WTC11 (cell line): ENCODE data around the gene RAPGEF1. TPM values are rescaled to one million over a fixed set of nuclear protein-coding genes. Genes with fewer than 3 reads are reported as not detected.

ENCODE experiments used
- ATAC-seq: fragments of 200-7000 bp; cut with Tn5 transposase; 2 replicates; pipeline ENCODE4 v1.10.0; 2021; ENCODE audit warnings: mild to moderate bottlenecking, moderate library complexity
- CTCF ChIA-PET: fragments of 300-600 bp; sonication (Branson Sonifier 250); formaldehyde crosslinking; loops from one replicate; lab custom pipeline; 2021; ENCODE audit warnings: antibody characterized with exemption; lab: Charles Lee
- POLR2A ChIA-PET: fragments of 350-600 bp; sonication (Branson Sonifier 250); formaldehyde crosslinking; loops from one replicate; lab custom pipeline; 2021; ENCODE audit warnings: antibody characterized with exemption; lab: Charles Lee
- DNase-seq: peaks from one replicate; pipeline ENCODE4 v3.0.0; 2021; ENCODE audit warnings: low spot score
- H3K27ac Mint-ChIP-seq: 2 replicates; pipeline ENCODE4 v1.8.0; 2021; ENCODE audit warnings: mixed read lengths
- H3K27me3 Mint-ChIP-seq: 2 replicates; pipeline ENCODE4 v1.8.0; 2021; ENCODE audit warnings: low read depth, mild to moderate bottlenecking, moderate library complexity, mixed read lengths
- H3K36me3 Mint-ChIP-seq: 2 replicates; pipeline ENCODE4 v1.8.0; 2021; ENCODE audit warnings: mixed read lengths
- H3K4me1 Mint-ChIP-seq: 2 replicates; pipeline ENCODE4 v1.8.0; 2022; ENCODE audit warnings: mixed read lengths
- H3K4me3 Mint-ChIP-seq: 2 replicates; pipeline ENCODE4 v1.8.0; 2021; ENCODE audit warnings: mild to moderate bottlenecking, moderate library complexity, mixed read lengths
- H3K9me3 Mint-ChIP-seq: 2 replicates; pipeline ENCODE4 v1.8.0; 2021; ENCODE audit warnings: mixed read lengths
- FOXK1 ChIP-seq: sonication (generic); formaldehyde crosslinking; IDR thresholded peaks from 2 replicates; pipeline ENCODE4 v1.8.0; 2022; ENCODE audit warnings: mild to moderate bottlenecking, moderate library complexity, missing genetic modification reagents
- GTF2I ChIP-seq: fragments of 250-450 bp; sonication (Bioruptor Pico); conservative IDR thresholded peaks from 2 replicates; pipeline ENCODE4 v1.4.0; 2021; ENCODE audit warnings: mild to moderate bottlenecking
- HMGA2 ChIP-seq: fragments of 250-450 bp; sonication (Bioruptor Pico); IDR thresholded peaks from 2 replicates; pipeline ENCODE4 v1.4.0; 2021; ENCODE audit warnings: mild to moderate bottlenecking, moderate library complexity
- NR3C1 ChIP-seq: sonication (generic); formaldehyde crosslinking; conservative IDR thresholded peaks from 2 replicates; pipeline ENCODE4 v1.8.1; 2023; ENCODE audit warnings: low read depth, mild to moderate bottlenecking, missing genetic modification reagents
- TEAD1 ChIP-seq: sonication (generic); formaldehyde crosslinking; IDR thresholded peaks from 2 replicates; pipeline ENCODE4 v1.8.0; 2022; ENCODE audit warnings: mild to moderate bottlenecking, missing genetic modification reagents
- ZNF263 ChIP-seq: sonication (generic); formaldehyde crosslinking; IDR thresholded peaks from 2 replicates; pipeline ENCODE4 v1.8.1; 2022; ENCODE audit warnings: low read depth, mild to moderate bottlenecking, moderate library complexity, missing genetic modification reagents
- ZNF396 ChIP-seq: fragments of 250-450 bp; sonication (Bioruptor Pico); IDR thresholded peaks from 2 replicates; pipeline ENCODE4 v1.8.0; 2021; ENCODE audit warnings: mild to moderate bottlenecking, moderate library complexity, borderline replicate concordance
- total RNA-seq: library from RNA; stranded (reverse); gene quantifications from 3 replicates; pipeline ENCODE4 v1.2.3, GENCODE V29; 2021
- TF ChIP-seq, protein P1 (sequence below): sonication (generic); formaldehyde crosslinking; IDR thresholded peaks from 2 replicates; pipeline ENCODE4 v1.8.0; 2022; ENCODE audit warnings: missing genetic modification reagents
- TF ChIP-seq, protein P2 (sequence below): sonication (generic); formaldehyde crosslinking; conservative IDR thresholded peaks from 2 replicates; pipeline ENCODE4 v1.8.1; 2022; ENCODE audit warnings: mild to moderate bottlenecking, missing genetic modification reagents
- TF ChIP-seq, protein P3 (sequence below): fragments of 250-450 bp; sonication (Bioruptor Pico); IDR thresholded peaks from 2 replicates; pipeline ENCODE4 v2.1.2; 2022; ENCODE audit warnings: mild to moderate bottlenecking, moderate library complexity
- TF ChIP-seq, protein P4 (sequence below): fragments of 250-450 bp; sonication (Bioruptor Pico); IDR thresholded peaks from 2 replicates; pipeline ENCODE4 v1.9.0; 2021; ENCODE audit warnings: moderate library complexity, mild to moderate bottlenecking, inconsistent platforms, borderline replicate concordance
- TF ChIP-seq, protein P5 (sequence below): sonication (generic); formaldehyde crosslinking; IDR thresholded peaks from 2 replicates; pipeline ENCODE4 v1.8.1; 2023; ENCODE audit warnings: mild to moderate bottlenecking, missing genetic modification reagents, moderate library complexity

RAPGEF1 gene
- total RNA-seq, 1 experiment from 2014 or later = 66.2 TPM

DNA sequence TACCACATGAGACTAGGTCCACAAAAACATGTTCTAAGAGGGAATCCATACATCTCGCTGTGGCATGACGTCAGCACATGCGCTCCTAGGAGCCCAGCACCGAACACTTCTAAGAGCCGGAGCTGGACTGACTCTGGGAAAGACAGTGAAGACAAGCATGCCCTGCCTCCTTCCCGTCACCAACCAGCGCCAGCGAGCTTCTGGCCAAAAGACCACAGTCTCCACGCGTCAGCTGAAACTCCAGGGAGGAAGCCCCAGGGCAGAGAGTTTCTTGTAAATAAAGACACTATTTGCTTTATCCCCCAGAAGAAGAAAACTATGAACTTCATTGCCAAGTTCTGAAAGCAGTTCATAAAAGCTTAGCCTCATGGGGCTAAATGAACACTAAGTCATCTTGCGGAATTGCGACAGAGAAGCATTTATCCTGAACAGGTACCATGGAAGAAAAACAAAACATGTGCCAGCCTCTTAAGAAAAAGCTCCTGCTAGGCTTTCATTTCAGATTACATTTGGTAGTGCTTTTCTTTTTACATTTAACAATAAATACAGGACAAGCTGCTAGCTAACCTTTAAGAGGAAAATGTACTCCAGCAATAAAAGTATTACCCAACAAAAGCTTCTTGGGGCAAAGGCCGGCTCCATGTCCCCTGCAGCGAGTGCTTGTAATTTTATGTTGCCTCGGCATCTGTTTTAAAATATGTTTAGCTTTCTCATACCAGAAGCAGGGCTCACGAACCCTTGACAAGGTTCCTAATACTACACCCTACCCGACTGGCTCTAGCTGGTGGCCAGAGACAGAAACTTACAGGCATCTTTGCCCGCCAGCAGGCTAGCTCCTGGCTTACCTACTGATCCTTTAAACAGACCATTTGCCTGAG is 98.0 kb downstream of the RAPGEF1 start:
- DNase-seq (no peak), ATAC-seq (no peak)
- peak overlapping the region; percentile 54 for H3K27ac Mint-ChIP-seq
- CTCF ChIA-PET = interaction anchor here (0.6 to 2.0 kb wide), 9 partner anchors 10 to 97 kb away, joined by 3 to 7 read pairs (median 5); no protein-coding TSS in a partner anchor
- peaks cover 19% of the 10 kb centered on the region for H3K36me3 Mint-ChIP-seq
- H3K4me3 Mint-ChIP-seq = no peak overlapping the region
- H3K4me1 Mint-ChIP-seq = peaks cover 29% of the 10 kb centered on the region
- H3K27me3 Mint-ChIP-seq = no peaks in the 10 kb centered on the region
- POLR2A ChIA-PET = no interaction called here
- TF ChIP-seq, protein P1, sequence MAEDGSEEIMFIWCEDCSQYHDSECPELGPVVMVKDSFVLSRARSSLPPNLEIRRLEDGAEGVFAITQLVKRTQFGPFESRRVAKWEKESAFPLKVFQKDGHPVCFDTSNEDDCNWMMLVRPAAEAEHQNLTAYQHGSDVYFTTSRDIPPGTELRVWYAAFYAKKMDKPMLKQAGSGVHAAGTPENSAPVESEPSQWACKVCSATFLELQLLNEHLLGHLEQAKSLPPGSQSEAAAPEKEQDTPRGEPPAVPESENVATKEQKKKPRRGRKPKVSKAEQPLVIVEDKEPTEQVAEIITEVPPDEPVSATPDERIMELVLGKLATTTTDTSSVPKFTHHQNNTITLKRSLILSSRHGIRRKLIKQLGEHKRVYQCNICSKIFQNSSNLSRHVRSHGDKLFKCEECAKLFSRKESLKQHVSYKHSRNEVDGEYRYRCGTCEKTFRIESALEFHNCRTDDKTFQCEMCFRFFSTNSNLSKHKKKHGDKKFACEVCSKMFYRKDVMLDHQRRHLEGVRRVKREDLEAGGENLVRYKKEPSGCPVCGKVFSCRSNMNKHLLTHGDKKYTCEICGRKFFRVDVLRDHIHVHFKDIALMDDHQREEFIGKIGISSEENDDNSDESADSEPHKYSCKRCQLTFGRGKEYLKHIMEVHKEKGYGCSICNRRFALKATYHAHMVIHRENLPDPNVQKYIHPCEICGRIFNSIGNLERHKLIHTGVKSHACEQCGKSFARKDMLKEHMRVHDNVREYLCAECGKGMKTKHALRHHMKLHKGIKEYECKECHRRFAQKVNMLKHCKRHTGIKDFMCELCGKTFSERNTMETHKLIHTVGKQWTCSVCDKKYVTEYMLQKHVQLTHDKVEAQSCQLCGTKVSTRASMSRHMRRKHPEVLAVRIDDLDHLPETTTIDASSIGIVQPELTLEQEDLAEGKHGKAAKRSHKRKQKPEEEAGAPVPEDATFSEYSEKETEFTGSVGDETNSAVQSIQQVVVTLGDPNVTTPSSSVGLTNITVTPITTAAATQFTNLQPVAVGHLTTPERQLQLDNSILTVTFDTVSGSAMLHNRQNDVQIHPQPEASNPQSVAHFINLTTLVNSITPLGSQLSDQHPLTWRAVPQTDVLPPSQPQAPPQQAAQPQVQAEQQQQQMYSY (CRISPR knock-in tag) = peak; percentile 81
- no peak for TF ChIP-seq GTF2I (CRISPR knock-in tag)
- H3K9me3 Mint-ChIP-seq = no peaks in the 10 kb centered on the region

DNA sequence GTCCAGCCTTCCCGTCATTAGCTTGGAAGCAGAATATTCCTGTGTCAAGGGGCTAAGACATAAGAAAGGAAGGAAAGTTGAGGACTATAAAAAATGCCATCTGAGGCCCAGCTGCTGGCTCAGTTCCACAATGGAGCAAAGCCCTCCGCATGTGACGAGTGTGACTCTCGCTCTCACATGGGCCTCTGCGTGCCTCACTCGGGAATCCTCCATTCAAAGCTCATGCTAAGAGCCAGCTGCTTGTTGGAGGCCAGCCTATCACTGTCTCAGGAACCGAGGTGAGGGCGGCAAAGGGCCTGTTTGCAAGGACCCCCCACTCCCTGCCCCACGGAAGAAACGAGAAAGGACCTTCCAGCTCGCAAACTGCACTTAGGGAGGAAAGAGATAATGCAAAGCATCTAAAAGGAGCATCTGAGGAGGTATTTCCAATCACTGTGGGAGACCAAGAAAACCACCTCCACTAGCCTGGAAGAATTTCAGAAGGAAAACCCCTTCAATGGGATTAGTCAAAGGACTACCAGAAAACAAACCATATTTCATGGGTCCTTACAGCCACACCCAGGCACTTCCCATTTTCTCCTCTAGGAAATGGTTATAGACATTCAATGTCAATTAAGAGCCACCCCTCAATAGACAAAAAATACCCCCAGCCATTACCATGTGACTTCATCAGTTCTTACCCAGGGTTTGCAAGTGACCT is 99.3 kb downstream of the RAPGEF1 start:
- Mint-ChIP-seq H3K4me1 (peaks cover 29% of the 10 kb centered on the region), H3K36me3 (peaks cover 19% of the 10 kb centered on the region), H3K27me3 (no peaks in the 10 kb centered on the region), H3K27ac (no peak overlapping the region), H3K4me3 (no peak overlapping the region), H3K9me3 (no peaks in the 10 kb centered on the region)
- DNase-seq = no peak
- ATAC-seq = no peak
- ChIA-PET POLR2A (no interaction called here), CTCF (interaction anchor here (2.0 kb wide), 1 partner anchor 57 kb away, joined by 7 read pairs; no protein-coding TSS in a partner anchor)
- no peak for TF ChIP-seq GTF2I (CRISPR knock-in tag)
- no peak for TF ChIP-seq ZNF263
- TF ChIP-seq, protein P2, sequence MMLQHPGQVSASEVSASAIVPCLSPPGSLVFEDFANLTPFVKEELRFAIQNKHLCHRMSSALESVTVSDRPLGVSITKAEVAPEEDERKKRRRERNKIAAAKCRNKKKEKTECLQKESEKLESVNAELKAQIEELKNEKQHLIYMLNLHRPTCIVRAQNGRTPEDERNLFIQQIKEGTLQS (CRISPR knock-in tag) = no peak
- no peak for TF ChIP-seq NR3C1 (CRISPR knock-in tag)
- no peak for TF ChIP-seq HMGA2
- TF ChIP-seq FOXK1 (CRISPR knock-in tag) = no peak
- TF ChIP-seq, protein P3, sequence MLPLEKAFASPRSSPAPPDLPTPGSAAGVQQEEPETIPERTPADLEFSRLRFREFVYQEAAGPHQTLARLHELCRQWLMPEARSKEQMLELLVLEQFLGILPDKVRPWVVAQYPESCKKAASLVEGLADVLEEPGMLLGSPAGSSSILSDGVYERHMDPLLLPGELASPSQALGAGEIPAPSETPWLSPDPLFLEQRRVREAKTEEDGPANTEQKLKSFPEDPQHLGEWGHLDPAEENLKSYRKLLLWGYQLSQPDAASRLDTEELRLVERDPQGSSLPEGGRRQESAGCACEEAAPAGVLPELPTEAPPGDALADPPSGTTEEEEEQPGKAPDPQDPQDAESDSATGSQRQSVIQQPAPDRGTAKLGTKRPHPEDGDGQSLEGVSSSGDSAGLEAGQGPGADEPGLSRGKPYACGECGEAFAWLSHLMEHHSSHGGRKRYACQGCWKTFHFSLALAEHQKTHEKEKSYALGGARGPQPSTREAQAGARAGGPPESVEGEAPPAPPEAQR = no peak
- TF ChIP-seq ZNF396 (CRISPR knock-in tag) = no peak
- TF ChIP-seq, protein P4, sequence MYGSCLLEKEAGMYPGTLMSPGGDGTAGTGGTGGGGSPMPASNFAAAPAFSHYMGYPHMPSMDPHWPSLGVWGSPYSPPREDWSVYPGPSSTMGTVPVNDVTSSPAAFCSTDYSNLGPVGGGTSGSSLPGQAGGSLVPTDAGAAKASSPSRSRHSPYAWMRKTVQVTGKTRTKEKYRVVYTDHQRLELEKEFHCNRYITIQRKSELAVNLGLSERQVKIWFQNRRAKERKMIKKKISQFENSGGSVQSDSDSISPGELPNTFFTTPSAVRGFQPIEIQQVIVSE = no peak
- no peak for TF ChIP-seq TEAD1
- TF ChIP-seq, protein P5, sequence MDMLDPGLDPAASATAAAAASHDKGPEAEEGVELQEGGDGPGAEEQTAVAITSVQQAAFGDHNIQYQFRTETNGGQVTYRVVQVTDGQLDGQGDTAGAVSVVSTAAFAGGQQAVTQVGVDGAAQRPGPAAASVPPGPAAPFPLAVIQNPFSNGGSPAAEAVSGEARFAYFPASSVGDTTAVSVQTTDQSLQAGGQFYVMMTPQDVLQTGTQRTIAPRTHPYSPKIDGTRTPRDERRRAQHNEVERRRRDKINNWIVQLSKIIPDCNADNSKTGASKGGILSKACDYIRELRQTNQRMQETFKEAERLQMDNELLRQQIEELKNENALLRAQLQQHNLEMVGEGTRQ (CRISPR knock-in tag) = no peak
